Kidney tubule cell (primary cell): ENCODE data around the gene AHDC1.

Experiments
- DNase-seq: peaks from one replicate; pipeline ENCODE4 v3.0.0-alpha.2; 2018; ENCODE audit warnings: low spot score

Gene AHDC1

GRCh38 chr1:27531959-27532685, 71.8 kb downstream of the AHDC1 start:
- DNase-seq = no peak

DNA sequence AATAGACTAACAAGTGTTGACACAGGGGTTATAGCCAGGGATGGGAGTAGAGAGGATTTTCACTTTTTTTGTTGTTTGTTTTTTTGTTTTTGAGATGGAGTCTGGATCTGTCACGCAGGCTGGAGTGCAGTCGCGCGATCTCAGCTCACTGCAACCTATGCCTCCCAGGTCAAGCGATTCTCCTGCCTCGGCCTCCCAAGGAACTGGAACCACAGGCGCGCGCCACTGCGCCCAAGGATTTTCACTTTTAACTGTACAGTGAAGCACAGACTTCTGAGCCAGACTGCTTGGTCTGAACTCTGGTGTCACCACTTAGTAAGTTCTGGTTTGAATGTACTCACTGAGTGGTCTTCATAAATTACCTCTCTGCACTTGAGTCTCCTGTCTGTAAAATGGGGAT, 73.8 kb downstream of the AHDC1 start:
- no peak for DNase-seq

- no peak for DNase-seq
Observed at GRCh38 chr1:27529704-27530018, 74.3 kb downstream of the AHDC1 start.

DNA sequence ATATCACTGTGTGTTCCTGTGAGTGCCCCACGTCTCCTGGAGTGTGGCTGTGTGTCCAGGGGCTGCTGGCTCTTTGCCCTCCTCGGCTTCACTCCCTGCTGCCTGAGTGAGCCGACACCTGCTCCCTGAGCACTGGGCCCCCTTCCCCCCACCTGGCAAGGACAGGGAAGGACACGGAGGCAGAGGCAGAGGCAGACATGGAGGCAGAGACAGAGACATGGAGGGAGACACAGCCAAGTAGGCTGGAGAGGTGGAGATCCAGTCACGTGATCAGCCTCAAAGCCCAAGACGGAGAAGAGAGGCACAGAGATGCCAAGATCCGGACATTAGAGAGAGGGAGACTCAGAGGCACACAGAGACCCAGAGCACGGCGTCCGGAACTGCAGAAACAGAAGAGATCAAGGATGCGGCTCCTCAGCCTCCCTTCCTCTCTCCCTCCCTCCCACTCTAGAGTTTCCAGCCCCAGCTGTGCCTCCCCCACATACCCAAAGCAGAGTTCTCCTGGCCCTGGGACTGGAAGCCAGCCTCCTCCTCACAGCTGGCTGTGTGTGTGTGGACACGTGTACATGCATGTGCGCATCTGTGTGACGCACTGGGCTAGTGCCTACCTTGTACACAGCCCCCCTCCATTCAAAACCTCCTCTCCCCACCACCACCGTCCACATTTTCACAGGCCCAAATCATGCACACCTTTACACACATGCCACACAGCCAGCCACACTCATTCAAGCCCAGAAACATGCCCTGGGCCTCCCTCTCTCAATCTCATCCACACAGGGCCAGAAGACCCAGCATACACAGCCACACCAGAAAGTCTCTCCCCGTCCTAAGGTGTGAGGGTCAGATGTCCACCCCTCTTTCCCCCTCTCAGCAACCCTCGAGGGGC, 74.9 kb downstream of the AHDC1 start:
- DNase-seq = peak; percentile 57

GRCh38 chr1:27527890-27528817, 75.8 kb downstream of the AHDC1 start:
- peak; percentile 74 for DNase-seq

- no peak for DNase-seq
Observed at GRCh38 chr1:27527223-27527889, 76.6 kb downstream of the AHDC1 start.

GRCh38 chr1:27526569-27527222, 77.2 kb downstream of the AHDC1 start:
- DNase-seq = no peak

DNA sequence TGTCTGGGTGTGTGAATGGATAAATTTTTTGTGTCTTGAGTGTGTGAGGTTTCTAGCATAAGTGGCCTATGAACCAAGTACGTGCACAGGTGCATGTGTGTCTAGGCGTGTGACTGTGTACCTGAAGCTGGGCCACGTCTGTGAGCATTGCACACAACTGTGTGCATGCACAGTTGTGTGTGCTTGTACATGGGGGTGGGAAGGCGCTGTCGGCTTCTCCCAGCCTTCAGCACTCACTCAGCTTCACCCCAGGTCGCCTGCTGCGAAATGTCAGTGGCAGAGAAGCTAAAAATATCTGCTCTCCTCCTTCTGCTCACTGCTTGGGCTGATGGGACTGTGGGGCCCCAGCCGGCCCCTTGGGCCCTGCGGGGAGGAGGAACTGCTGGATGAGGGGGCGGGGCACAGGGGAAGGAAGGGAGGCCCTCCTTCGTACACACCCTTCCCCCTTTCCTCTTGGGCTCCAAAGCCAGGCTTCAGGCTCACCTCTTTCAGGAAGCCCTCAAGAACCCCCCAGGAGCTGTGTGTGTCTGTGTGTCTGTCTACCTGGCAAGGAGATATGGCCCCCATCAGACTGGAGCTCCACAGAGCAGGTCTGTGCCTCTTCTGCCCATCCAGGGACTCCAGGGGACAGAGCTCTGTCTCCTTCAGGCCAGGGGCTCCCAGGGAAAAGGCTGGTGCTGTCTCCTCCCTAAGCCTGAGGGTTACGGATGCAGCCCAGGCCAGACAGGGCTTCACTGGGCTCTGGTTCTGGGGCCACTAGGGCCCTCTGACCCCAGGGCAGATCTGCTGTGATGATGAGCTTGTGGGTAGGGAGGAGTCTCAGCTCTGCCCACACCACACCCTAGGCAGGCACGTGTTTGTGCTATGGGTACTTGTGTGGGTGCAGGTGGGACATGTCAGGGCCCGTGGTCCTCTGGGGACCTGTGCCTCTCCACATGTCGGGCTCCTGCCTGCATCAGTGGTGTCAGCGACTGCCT, 78.4 kb downstream of the AHDC1 start:
- no peak for DNase-seq

GRCh38 chr1:27523337-27524020, 80.5 kb downstream of the AHDC1 start:
- no peak for DNase-seq

DNA sequence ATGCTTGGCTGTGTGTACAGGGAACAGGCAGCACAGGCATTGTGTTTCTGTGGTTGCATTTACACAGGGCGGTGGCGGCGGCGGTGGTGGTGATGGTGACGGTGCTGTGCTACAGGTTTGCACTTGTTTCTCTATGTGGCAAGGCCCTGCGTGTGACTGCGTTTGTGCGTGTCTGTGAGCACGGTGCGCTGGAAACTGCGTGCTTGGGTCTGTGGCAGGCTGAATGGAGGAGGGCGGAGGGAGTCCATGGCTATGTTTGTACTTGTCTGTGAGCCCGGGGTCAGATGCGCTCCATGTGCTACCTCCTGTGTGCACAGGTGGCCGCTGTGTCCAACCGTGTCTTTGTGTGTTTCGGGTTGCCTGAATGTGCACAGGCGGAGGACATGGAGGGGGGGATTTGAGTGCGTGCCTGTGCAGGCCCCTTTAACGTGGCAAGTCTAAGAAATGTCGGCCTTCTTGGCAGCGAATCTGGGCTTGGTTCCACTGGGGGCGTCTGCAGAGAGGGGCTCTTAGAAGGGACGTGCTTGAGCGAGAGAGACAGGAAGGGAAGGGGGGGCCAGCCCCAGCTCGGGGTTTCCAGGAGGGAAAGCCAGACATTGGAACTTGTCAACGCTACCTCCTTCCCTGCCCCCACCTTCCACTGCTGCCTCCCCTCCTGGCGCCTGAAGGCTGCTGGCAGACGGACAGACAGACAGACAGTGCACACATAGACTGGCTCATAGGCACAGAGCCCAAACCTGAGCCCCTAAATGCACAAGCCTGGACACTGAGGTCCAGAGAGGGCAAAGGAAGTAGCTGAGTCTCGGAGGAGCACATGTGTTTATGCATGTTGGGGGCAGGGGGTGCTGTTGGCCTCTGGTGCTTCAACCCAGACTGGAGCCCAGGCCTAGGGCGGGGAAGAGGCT, 81.3 kb downstream of the AHDC1 start:
- DNase-seq = no peak

DNA sequence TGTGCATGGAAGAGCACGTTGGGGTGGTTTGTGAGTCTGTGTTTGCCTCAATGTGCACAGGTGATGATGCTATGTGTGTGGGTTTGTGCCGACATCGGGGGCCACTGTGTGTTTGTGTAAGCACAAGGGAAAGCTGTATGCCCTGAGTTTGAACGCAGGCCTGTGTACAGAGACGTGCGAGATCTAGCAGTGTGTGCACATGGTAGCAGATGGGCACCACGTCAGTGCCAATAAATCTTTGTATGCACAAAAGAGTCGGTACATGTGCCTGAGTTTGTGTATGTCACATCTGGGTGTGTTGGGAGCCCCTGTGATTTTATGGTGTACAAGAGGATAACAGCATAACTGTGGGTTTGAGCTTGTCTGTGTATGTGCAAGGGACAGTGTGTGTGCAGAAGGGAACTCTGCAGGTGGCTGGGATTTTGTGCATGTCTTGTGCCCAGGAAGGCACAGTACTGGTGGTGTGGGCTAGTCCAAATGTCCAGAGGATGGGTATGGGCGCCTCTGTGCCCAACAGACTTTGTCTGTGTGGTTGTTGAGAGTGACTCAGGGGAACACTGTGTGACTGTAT, 82.0 kb downstream of the AHDC1 start:
- DNase-seq = no peak

DNA sequence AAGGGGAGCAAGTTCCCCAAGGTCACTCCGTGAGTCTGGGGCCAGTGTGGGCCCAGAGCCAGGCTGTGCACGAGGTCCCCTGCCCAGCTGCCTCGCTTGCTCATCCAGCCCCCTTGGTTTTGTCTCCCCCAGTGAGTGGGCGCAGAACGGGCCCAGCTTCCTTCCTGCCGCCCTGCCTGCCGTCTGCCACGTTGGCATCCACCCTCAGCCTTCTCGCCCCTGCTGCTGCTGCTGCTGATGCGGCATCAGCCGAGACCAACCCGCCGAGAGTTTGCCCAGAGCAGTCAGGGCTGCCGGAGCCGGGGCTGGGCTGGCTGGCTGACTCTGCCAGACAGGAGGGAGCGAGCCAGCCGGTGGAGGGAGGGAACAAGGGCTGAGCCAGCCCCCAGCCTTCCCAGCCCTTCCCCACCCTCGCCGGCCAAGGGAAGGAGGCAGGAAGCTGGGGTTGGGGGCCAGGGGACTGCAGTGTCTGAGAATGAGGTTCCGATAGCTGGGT, 82.6 kb downstream of the AHDC1 start:
- DNase-seq = no peak

DNA sequence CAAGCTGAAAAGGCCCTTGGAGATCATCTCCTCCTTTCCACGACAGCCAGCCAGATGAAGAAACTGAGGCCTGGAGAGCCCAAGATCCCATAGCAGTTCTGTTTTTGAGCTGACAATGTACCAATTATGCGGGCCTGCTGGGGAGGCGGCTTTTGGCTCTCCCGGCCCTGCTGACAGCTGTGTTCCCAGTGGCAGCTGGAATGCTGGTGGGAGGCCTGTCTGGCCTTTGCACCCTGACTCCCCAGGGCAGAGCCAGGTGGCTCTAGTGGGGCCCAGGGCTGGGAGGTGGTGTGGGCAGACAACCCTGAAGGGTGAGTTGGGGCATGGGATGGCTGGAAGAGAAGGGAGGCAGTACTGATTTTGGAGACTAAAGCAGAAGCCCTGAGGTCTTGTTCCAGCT, 83.3 kb downstream of the AHDC1 start:
- no peak for DNase-seq

- peak; percentile 62 for DNase-seq
Observed at GRCh38 chr1:27519331-27520258, 84.3 kb downstream of the AHDC1 start.

DNA sequence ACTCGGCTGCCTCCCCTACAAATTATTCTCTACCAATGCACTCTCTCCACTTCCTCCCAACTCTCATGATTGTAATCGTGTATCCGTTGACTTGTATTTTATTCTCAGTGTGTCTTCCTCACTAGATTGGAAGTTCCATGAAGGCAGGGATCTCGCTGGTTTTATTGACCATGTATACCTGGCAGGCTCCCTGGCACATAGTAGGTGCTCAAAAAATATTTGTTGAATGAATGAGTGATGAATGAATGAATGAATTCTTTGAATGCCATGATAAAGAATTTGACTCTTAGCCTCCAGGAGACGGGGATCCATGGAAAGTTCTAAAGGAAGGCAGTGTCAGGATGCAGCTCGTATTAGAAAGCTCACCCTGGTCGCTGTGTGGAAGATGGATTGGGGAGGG, 85.1 kb downstream of the AHDC1 start:
- DNase-seq = no peak

DNA sequence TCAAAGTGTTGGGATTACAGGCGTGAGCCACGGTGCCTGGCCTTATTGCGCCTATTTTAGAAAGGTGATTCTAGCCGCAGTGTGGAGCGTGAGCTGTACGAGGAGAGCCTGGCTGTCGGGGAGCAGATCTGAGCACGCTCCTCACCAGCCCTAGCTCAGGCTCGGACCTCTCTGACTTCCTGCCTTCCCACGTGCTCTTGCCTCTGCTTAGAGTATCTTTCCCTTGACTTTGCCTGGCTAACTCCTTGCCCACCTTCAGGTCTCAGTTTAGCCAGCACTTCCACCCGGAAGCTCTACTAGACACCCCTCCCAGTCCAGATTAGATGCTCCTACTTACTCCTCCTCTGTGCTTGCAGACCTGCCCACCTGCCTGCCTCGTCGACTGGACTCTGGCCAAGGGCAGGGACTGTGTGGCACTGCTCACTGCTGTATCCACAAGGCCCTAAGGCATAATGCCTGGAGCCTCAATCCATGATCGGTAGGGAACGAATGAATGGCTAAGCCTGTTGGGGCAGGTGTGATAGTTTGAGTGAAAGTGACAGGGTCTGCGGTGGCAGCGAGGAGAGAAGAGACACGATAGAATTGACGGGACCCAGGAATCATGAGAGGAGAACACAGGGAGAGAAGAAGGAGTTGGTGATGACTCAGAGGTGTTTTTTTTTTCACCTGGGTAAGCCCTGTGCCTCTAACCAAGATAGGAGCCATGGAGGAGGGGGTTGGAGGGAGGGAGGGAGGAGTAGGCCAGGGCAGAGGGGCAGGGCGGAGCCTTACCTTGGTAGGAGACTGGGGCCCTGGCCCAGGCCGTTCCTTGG, 85.8 kb downstream of the AHDC1 start:
- DNase-seq = peak; percentile 34
